Measurements from ENCODE around the gene REXO5.

GRCh38 chr16:20784204-20784603 is 22.1 kb upstream of the REXO5 start:
- TF ChIP-seq CTCF (conservative IDR thresholded peaks at IDR 0.05; ENCODE audit: low read depth, low read length) = no peak
- no peak for TF ChIP-seq EZH2 (IDR thresholded peaks at IDR 0.05; ENCODE audit: borderline replicate concordance, low read depth, low read length, poor library complexity, severe bottlenecking)
